Nephron progenitor cell (in vitro differentiated cells): ENCODE measurements around the gene PCDH9.

Experiments used
- DNase-seq: peaks from one replicate; pipeline ENCODE4 v3.0.0; 2021
- H3K27ac Mint-ChIP-seq: 2 replicates; pipeline ENCODE4 v1.8.0; 2021; ENCODE audit warnings: mild to moderate bottlenecking, moderate library complexity, mixed read lengths
- H3K27me3 Mint-ChIP-seq: 2 replicates; pipeline ENCODE4 v1.8.0; 2021; ENCODE audit warnings: mild to moderate bottlenecking, low read depth, mixed read lengths; ENCODE audit not compliant: poor library complexity
- H3K36me3 Mint-ChIP-seq: 2 replicates; pipeline ENCODE4 v1.8.0; 2021; ENCODE audit warnings: low read depth, mixed read lengths
- H3K4me1 Mint-ChIP-seq: 2 replicates; pipeline ENCODE4 v1.8.0; 2021; ENCODE audit warnings: mixed read lengths
- H3K4me3 Mint-ChIP-seq: 2 replicates; pipeline ENCODE4 v1.8.0; 2021; ENCODE audit warnings: mild to moderate bottlenecking, moderate library complexity, mixed read lengths
- H3K9me3 Mint-ChIP-seq: 2 replicates; pipeline ENCODE4 v1.8.0; 2021; ENCODE audit warnings: mild to moderate bottlenecking, moderate library complexity, mixed read lengths
- TF ChIP-seq, protein P1 (sequence below): fragments of 200-600 bp; sonication (generic); IDR thresholded peaks from 2 replicates; pipeline ENCODE4 v1.5.0; 2021; ENCODE audit warnings: antibody characterized with exemption

Gene PCDH9

DNA sequence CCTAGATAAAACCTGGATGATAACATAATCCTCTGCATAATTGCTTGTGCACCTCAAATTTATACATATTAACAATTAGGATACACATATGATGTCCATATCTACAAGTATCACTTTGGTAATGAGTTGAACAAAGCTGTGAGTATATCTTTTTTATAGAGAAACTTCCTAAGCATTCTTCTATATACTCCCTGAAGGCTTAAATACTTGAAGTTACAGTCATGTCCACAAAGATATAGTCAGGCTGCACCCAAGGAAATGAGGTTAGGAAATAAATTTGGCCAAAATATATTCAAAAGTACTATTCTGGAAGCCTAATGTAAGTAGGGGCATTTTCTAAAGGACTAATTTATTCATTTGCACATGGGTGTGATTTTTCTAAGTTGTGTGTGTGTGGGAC, 761.5 kb downstream of the PCDH9 start:
- Mint-ChIP-seq H3K4me3 (no peak overlapping the region), H3K4me1 (no peaks in the 10 kb centered on the region), H3K36me3 (no peaks in the 10 kb centered on the region), H3K27ac (no peak overlapping the region), H3K27me3 (no peaks in the 10 kb centered on the region), H3K9me3 (no peaks in the 10 kb centered on the region)
- TF ChIP-seq, protein P1, sequence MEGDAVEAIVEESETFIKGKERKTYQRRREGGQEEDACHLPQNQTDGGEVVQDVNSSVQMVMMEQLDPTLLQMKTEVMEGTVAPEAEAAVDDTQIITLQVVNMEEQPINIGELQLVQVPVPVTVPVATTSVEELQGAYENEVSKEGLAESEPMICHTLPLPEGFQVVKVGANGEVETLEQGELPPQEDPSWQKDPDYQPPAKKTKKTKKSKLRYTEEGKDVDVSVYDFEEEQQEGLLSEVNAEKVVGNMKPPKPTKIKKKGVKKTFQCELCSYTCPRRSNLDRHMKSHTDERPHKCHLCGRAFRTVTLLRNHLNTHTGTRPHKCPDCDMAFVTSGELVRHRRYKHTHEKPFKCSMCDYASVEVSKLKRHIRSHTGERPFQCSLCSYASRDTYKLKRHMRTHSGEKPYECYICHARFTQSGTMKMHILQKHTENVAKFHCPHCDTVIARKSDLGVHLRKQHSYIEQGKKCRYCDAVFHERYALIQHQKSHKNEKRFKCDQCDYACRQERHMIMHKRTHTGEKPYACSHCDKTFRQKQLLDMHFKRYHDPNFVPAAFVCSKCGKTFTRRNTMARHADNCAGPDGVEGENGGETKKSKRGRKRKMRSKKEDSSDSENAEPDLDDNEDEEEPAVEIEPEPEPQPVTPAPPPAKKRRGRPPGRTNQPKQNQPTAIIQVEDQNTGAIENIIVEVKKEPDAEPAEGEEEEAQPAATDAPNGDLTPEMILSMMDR, result no peak
- DNase-seq, result no peak

DNA sequence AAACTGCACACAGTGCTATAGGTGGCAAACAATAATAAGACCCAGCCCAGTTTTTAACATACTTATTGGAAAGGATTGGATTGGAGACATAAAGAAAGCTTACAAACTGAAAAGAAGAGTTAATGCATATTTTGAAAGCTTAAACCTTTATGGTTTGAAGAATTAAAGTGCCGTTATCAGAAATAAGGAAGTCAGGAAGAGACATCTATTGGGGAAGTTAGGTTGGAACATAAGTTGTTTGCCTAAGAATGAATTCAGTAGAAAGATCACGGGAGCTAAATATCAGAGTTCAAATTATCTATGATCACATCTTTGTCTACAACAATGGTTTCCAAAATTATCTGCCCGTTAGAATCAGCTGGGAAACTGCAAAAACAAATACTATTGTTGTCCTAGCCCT, 767.9 kb downstream of the PCDH9 start:
- DNase-seq, result no peak
- no peaks in the 10 kb centered on the region for H3K4me1 Mint-ChIP-seq
- no peaks in the 10 kb centered on the region for H3K36me3 Mint-ChIP-seq
- H3K27me3 Mint-ChIP-seq, result no peaks in the 10 kb centered on the region
- H3K9me3 Mint-ChIP-seq, result no peaks in the 10 kb centered on the region
- H3K27ac Mint-ChIP-seq, result no peak overlapping the region
- no peak overlapping the region for H3K4me3 Mint-ChIP-seq
- TF ChIP-seq, protein P1, result no peak

DNA sequence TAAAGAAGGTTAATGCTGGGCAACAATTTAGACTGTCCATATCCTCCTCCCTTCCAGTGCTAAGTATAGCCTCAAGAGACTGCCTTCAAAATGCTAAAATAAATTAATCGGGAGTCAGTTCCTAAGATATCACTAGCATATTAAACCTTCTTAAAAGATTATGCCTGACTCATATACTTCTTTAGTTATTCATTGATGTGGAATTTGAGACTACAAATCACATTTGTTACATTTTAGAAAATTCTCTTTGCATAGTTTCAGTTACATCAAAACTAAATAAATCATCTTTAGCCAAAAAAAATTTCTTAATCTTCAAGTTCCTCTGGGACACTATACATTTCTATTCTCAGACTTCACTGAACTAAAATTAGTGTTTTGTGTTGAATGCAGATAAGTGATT, 769.1 kb downstream of the PCDH9 start:
- H3K36me3 Mint-ChIP-seq, result no peaks in the 10 kb centered on the region
- H3K27ac Mint-ChIP-seq, result no peak overlapping the region

DNA sequence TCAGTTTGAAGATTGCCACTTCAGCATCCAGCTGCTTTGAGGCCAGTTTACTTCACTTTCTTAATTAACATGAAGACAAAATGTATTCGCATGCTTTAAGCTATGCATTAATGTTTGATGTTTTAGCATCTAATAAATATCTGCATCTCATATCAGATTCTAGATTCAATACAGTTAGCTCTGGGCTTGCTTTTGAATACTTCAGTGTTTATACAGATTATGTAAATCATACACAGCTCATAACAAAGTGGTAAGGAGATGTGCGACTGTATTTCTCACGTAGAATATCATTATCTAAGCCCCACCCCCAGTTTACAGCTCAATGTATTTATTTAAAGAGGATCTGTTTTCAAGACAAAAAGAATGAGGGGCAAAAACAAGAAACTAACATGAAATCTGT, 770.5 kb downstream of the PCDH9 start:
- Mint-ChIP-seq H3K9me3 (no peaks in the 10 kb centered on the region), H3K27ac (no peak overlapping the region)
- no peak for DNase-seq

More for the DNA sequence above, 769.1 kb downstream of the PCDH9 start:
- Mint-ChIP-seq H3K4me1 (no peaks in the 10 kb centered on the region), H3K4me3 (no peak overlapping the region), H3K27me3 (no peaks in the 10 kb centered on the region), H3K9me3 (no peaks in the 10 kb centered on the region)
- TF ChIP-seq, protein P1, result no peak
- no peak for DNase-seq

DNA sequence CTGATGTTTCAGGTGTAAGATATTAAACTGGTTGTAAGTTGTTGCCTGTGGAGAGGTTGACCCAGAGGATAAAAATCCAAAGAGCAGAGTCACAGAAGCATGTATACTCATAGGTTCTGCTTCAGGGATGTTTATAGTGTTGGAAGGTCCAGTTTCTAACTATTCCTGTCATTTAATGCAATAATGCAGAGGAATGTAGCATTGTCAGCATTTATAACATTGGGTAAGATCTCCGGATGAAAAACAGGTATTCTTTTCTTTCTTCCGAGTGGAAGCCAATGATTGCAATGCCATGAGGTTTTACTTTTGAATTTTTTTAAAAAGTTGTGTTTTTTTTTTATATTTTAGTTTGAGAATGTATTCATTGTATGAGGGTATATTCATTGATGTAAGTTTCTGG, 771.0 kb downstream of the PCDH9 start:
- no peak overlapping the region for H3K27ac Mint-ChIP-seq
- no peaks in the 10 kb centered on the region for H3K36me3 Mint-ChIP-seq
- no peaks in the 10 kb centered on the region for H3K4me1 Mint-ChIP-seq
- H3K27me3 Mint-ChIP-seq, result no peaks in the 10 kb centered on the region
- H3K4me3 Mint-ChIP-seq, result no peak overlapping the region
- TF ChIP-seq, protein P1, result no peak
- DNase-seq, result no peak
- H3K9me3 Mint-ChIP-seq, result no peaks in the 10 kb centered on the region

More for the DNA sequence above, 770.5 kb downstream of the PCDH9 start:
- no peaks in the 10 kb centered on the region for H3K27me3 Mint-ChIP-seq
- H3K36me3 Mint-ChIP-seq, result no peaks in the 10 kb centered on the region
- no peak overlapping the region for H3K4me3 Mint-ChIP-seq
- H3K4me1 Mint-ChIP-seq, result no peaks in the 10 kb centered on the region
- TF ChIP-seq, protein P1, result no peak

DNA sequence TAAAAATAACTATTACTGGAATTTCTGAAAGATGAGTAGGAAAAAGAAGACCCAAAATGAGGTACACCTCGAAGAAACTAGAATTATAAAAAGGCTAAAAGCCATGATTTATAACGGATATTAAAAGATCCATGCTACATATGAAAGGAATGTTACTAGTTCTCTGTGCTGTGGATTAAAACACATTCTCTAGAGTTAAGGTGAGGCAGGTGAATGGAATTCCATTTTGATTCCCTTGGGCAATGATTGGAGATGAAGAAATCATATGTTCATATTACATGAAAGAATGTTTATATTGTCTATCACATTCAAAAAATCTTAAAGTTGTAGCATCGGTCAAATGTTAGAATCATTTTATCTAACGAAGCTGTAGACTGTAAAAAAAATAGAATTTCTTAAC, 783.7 kb downstream of the PCDH9 start:
- no peak overlapping the region for H3K4me3 Mint-ChIP-seq
- no peak overlapping the region for H3K27ac Mint-ChIP-seq

More for the DNA sequence above, 783.7 kb downstream of the PCDH9 start:
- Mint-ChIP-seq H3K4me1 (no peaks in the 10 kb centered on the region), H3K27me3 (no peaks in the 10 kb centered on the region), H3K9me3 (no peaks in the 10 kb centered on the region), H3K36me3 (no peaks in the 10 kb centered on the region)
- DNase-seq, result no peak
- TF ChIP-seq, protein P1, result no peak
